Sigmoid colon (tissue), 7 donors: ENCODE results near the gene FAR2. TPM values are rescaled to one million over a fixed set of nuclear protein-coding genes. Genes with fewer than 3 reads are reported as not detected.
"Not testable (repeated sequence)": the region's sequence is repeated elsewhere in the genome, so short reads cannot be mapped to it uniquely, and the experiment has no call there.

Source experiments
- DNase-seq: peaks from one replicate; pipeline ENCODE4 v3.0.0-alpha.2; 2019
- H3K27ac ChIP-seq, 4 donors: fragments of 200-600 bp; sonication (generic); one replicate each; pipeline ENCODE4 v1.5.1; 2016 to 2019; ENCODE audit warnings: mild to moderate bottlenecking in 1 of 4
- H3K27me3 ChIP-seq, 3 donors: fragments of 200-600 bp; sonication (generic); one replicate each; pipeline ENCODE4 v1.5.1; 2019; ENCODE audit warnings: mild to moderate bottlenecking in 1 of 3
- H3K36me3 ChIP-seq, 4 donors: fragments of 200-600 bp; sonication (generic); one replicate each; pipeline ENCODE4 v1.5.1; 2016 to 2019
- H3K4me1 ChIP-seq, 4 donors: fragments of 200-600 bp; sonication (generic); one replicate each; pipeline ENCODE4 v1.5.1; 2017 to 2019
- H3K4me3 ChIP-seq, 4 donors: fragments of 200-600 bp; sonication (generic); one replicate each; pipeline ENCODE4 v1.5.1; 2017 to 2019; ENCODE audit warnings: mild to moderate bottlenecking in 2 of 4, moderate library complexity in 1 of 4
- H3K9me3 ChIP-seq, 4 donors: fragments of 200-600 bp in 3 of 4; sonication (generic) in 3 of 4; one replicate each; pipeline versions ENCODE4 v1.5.1 to v1.6.1; 2013 to 2019
- CTCF ChIP-seq, 4 experiments: fragments of 450-650 bp in 3 of 4; fragments of 200-600 bp in 1 of 4; IDR thresholded peaks; one replicate each; pipeline ENCODE4 v1.5.1; 2016 to 2019; ENCODE audit warnings: antibody characterized with exemption in 4 of 4, mild to moderate bottlenecking in 3 of 4, moderate library complexity in 2 of 4
- EP300 ChIP-seq, 4 donors: sonication (generic); formaldehyde crosslinking; IDR thresholded peaks; one replicate each; pipeline ENCODE4 v1.6.1; 2017; ENCODE audit warnings: antibody characterized with exemption in 4 of 4
- POLR2A ChIP-seq, 2 donors: fragments of 450-650 bp; IDR thresholded peaks; one replicate each; pipeline ENCODE4 v1.6.1; 2016; ENCODE audit warnings: antibody characterized with exemption in 2 of 2, mild to moderate bottlenecking in 2 of 2, moderate library complexity in 2 of 2
- POLR2AphosphoS5 ChIP-seq, 4 donors: sonication (generic); formaldehyde crosslinking; IDR thresholded peaks; one replicate each; pipeline ENCODE4 v1.6.1; 2017; ENCODE audit warnings: antibody characterized with exemption in 4 of 4
- WGBS, 2 donors: extraction: QIAGEN DNeasy Blood & Tissue Kit; methylation state at CpG; one replicate each; pipeline ENCODE4 v1.1.7; 2013; 5-methylcytosine and 5-hydroxymethylcytosine counted together
- intact Hi-C: fragments of 100-400 bp; cut with DNase I; formaldehyde crosslinking; loops from one replicate; pipeline ENCODE4 v1.15.1; 2023
- polyA plus RNA-seq, 3 donors: library from polyadenylated mRNA; stranded (reverse); fragments of 200-250 nt; gene quantifications; one replicate each; pipeline ENCODE4 v1.2.3, GENCODE V29; 2013
- total RNA-seq, 4 donors: library from RNA; depleted of rRNA; stranded (reverse); fragments of >200 nt; gene quantifications; one replicate each; pipeline ENCODE4 v1.1.0, GENCODE V29; 2016
- donor health status: healthy with polysubstance abuse.
- donor health status: Bipolar disorder and iron deficiency.
- donor health status: healthy.

Gene FAR2
- total and polyA plus RNA-seq, 7 donors, result 11.1 to 46.7 (median 13.0) TPM

GRCh38 chr12:29167445-29167844 lies 18.4 kb downstream of the FAR2 start:
- Histone ChIP-seq H3K9me3 (no peaks in the 10 kb centered on the region), H3K27me3 (no peaks in the 10 kb centered on the region), H3K4me3 (no peak overlapping the region), H3K27ac (no peak overlapping the region), H3K36me3 (peaks cover 0 to 6% (median 0%) of the 10 kb centered on the region in 4 donors), H3K4me1 (peaks cover 0 to 24% (median 16%) of the 10 kb centered on the region in 4 donors)
- DNase-seq, result no peak
- 11 to 61% methylated on average over 4 of the region's 4 CpGs for WGBS, 2 donors
- TF ChIP-seq POLR2AphosphoS5 (IDR thresholded peaks at IDR 0.05) (no peak), POLR2A (IDR thresholded peaks at IDR 0.05) (no peak), EP300 (IDR thresholded peaks at IDR 0.05) (no peak), CTCF (IDR thresholded peaks at IDR 0.05) (no peak)
- intact Hi-C loops, result no loop called here

GRCh38 chr12:29167988-29168387 lies 18.9 kb downstream of the FAR2 start:
- 12 to 56% methylated on average over 6 of the region's 6 CpGs for WGBS, 2 donors
- Histone ChIP-seq H3K4me1 (peaks cover 0 to 24% (median 16%) of the 10 kb centered on the region in 4 donors), H3K36me3 (peaks cover 0 to 6% (median 0%) of the 10 kb centered on the region in 4 donors), H3K27me3 (no peaks in the 10 kb centered on the region), H3K27ac (no peak overlapping the region), H3K9me3 (no peaks in the 10 kb centered on the region), H3K4me3 (no peak overlapping the region)
- intact Hi-C loops, result no loop called here
- TF ChIP-seq POLR2AphosphoS5 (IDR thresholded peaks at IDR 0.05) (no peak), EP300 (IDR thresholded peaks at IDR 0.05) (no peak), POLR2A (IDR thresholded peaks at IDR 0.05) (no peak), CTCF (IDR thresholded peaks at IDR 0.05) (no peak)
- no peak for DNase-seq

- DNase-seq, H3K27ac ChIP-seq, H3K36me3 ChIP-seq, intact Hi-C loops, H3K9me3 ChIP-seq, H3K4me3 ChIP-seq, H3K27me3 ChIP-seq: not testable (repeated sequence)
- WGBS, 2 donors, result 8 to 41% methylated on average over 2 of the region's 2 CpGs
- H3K4me1 ChIP-seq, result peaks cover 0 to 11% (median 6%) of the 10 kb centered on the region in 4 donors
Measured at GRCh38 chr12:29169978-29170377, 20.9 kb downstream of the FAR2 start.

- H3K9me3 ChIP-seq, H3K36me3 ChIP-seq, H3K4me1 ChIP-seq, DNase-seq, H3K27ac ChIP-seq, intact Hi-C loops, H3K27me3 ChIP-seq, H3K4me3 ChIP-seq: not testable (repeated sequence)
- 72 to 91% methylated on average over 5 of the region's 5 CpGs for WGBS, 2 donors
Measured at GRCh38 chr12:29170478-29171084, 21.5 kb downstream of the FAR2 start.

GRCh38 chr12:29171421-29172258 lies 22.6 kb downstream of the FAR2 start:
- Histone ChIP-seq H3K9me3 (no peaks in the 10 kb centered on the region), H3K4me1 (no peaks in the 10 kb centered on the region), H3K27ac (no peak overlapping the region), H3K4me3 (no peak overlapping the region), H3K27me3 (no peaks in the 10 kb centered on the region), H3K36me3 (peaks cover 0 to 6% (median 0%) of the 10 kb centered on the region in 4 donors)
- 88 to 92% methylated on average over 26 of the region's 26 CpGs for WGBS, 2 donors
- TF ChIP-seq POLR2A (IDR thresholded peaks at IDR 0.05) (no peak), POLR2AphosphoS5 (IDR thresholded peaks at IDR 0.05) (no peak), CTCF (IDR thresholded peaks at IDR 0.05) (no peak), EP300 (IDR thresholded peaks at IDR 0.05) (no peak)
- DNase-seq, result peak; percentile 65
- intact Hi-C loops, result no loop called here
